ENCODE data around the gene CHDH.

- no peak for TF ChIP-seq POLR2AphosphoS5 (IDR thresholded peaks at IDR 0.05; ENCODE audit: insufficient read depth in 1 of 2, low read depth in 1 of 2)
- no peak for TF ChIP-seq CTCF (IDR thresholded peaks at IDR 0.05)
- TF ChIP-seq POLR2A (IDR thresholded peaks at IDR 0.05), result no peak
These were observed 37.0 kb downstream of the CHDH start for GRCh38 chr3:53809267-53809666.
